SIG-M5 (cell line): ENCODE results near the gene CFLAR.
"Not testable (repeated sequence)": the region's sequence is repeated elsewhere in the genome, so short reads cannot be mapped to it uniquely, and the experiment has no call there.

Experiments used
- DNase-seq: peaks from one replicate; lab custom pipeline; 2025; lab: John Stamatoyannopoulos, UW

Gene CFLAR

DNA sequence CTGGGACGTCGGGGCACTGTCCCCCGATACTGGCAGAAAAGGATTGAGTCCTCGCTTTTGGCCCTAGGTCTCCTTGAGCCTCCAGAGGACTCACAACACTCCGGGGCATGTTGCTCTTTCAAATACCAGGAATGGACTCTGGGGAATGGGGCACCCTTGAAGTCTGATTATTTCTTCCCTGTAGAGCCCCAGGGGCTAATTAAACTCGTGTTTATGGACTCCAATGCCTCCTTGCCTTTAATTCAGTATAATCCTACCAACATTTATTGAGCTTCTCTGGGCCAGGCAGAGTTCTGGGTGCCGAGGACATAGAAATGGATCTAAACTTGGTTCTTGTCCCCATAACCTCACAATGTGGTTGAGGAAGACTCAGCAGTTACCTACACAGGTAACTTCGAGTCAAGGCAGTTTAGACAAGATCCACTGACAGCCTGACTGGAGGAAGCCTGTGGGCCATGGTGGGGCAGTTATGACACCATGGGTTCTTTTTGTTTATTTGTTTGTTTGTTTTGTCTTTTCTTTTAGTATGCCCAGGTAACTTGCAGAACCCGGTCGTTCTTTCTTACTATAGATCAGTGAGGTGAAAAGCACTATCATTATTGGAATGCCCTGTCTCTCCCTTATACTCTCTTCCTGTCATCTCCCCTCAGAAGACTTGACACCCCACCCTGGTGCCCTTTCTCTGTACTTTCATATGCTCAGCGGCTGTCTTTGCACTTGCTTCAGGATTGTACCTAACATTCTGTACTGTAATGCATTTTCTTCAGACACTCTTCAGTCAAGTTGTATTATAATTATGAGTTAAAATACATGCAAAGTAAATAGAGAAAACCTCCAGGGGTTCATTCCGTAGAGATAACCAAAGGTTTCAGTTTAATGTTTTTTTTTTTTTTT is 3.2 kb downstream of the CFLAR start:
- DNase-seq = no peak

GRCh38 chr2:201122276-201122675 is 6.3 kb downstream of the CFLAR start:
- DNase-seq = no peak

GRCh38 chr2:201126308-201127151 is 10.6 kb downstream of the CFLAR start:
- DNase-seq = no peak

- DNase-seq = no peak
These were observed 11.2 kb downstream of the CFLAR start for GRCh38 chr2:201127152-201127511.

GRCh38 chr2:201127570-201127969 is 11.6 kb downstream of the CFLAR start:
- DNase-seq = no peak

GRCh38 chr2:201128033-201128432 is 12.1 kb downstream of the CFLAR start:
- DNase-seq = no peak

DNA sequence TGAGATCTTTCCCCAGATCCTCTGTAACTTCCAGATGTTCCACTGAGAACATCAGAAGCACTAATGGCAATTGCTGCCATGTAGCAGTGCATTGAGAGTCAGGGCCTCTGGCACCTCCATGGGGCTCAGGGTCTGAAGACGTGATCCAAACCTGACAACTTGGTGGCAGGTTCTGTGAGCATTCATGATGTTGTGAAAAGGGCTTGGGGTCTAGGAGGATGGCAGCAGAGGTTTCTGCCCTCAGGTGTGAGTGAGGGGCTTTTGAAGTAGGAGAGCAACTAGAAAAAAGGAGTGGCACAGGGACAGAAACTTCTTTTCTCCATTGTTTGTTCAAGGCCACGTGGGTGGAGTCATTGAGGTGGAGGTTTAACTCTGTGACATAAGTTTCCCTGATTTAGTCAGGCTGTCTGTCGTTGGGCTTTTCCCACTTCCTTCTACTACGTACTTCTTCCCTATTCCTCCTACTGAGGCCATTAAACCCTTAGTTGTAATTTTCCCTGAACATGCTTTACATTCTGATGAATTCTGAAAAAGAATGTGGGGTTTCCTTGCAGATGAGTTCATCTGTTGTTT is 13.1 kb downstream of the CFLAR start:
- no peak for DNase-seq

- DNase-seq = no peak
These were observed 14.7 kb downstream of the CFLAR start for GRCh38 chr2:201130524-201131186.

GRCh38 chr2:201132518-201132917 is 16.6 kb downstream of the CFLAR start:
- peak; percentile 59 for DNase-seq

DNA sequence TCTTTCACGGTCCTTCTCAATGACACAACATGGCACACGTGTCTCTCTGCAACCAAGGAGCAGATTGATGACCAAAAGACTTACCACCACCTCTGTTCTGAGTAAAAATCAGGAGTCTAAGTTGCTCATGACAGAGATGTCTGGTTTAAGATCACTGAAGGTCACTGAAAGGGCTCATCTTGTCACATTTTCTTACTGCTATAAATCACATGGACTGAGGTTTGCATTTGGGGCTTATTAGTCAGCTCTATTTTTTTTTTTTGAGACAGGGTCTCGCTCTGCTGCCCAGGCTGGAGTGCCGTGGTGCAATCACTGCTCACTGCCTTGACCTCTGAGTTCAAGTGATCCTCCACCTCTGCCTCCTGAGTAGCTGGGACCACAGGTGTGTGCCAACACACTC is 19.4 kb downstream of the CFLAR start:
- no peak for DNase-seq

DNA sequence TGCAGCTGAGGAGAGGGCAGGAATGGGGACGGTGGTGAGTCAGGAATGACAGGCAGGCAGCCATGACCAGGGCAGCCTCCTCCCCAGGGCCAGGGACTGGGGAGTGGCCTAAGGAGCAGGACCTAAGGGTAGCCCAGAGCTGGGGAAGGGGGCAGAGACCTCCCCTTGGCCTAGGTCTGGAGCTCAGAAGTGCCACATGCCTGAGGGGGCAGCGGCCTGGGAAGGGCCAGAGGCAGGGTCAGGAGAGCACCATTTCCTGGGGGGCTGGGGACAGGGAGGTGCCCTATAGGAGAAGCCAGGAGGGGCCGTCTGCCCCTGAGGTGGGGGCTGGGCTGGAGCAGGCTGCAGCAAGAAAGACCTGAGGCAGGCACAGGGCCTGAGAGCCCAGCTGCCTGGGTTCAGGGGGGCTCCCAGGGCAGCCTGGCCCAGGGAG is 20.9 kb downstream of the CFLAR start:
- DNase-seq = no peak

GRCh38 chr2:201137505-201138400 is 21.8 kb downstream of the CFLAR start:
- DNase-seq = no peak

DNA sequence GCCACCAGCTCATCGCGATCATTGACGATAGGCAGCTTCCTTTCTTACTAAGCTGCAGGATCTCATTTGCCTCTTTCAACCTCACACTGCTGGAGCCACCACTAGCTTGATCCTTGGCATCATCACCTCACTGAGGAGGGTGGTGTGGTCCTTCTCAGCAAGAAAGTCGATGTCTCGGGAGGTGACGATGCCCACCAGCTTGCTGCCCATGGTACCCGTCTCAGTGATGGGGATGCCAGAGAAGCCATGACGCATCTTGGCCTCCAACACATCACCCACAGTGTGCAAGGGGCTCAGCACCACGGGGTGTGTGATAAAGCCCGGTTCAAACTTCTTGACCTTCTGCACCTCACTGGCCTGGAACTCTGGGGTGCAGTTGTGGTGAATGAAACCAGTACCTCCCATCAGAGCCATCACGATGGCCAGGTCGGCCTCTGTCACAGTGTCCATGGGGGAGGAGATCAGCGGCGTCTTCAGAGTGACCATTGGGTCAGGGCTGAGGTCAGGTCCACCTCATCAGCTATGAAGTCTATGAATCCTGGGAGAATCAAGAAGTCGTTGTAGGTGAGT is 22.5 kb downstream of the CFLAR start:
- DNase-seq = no peak

DNA sequence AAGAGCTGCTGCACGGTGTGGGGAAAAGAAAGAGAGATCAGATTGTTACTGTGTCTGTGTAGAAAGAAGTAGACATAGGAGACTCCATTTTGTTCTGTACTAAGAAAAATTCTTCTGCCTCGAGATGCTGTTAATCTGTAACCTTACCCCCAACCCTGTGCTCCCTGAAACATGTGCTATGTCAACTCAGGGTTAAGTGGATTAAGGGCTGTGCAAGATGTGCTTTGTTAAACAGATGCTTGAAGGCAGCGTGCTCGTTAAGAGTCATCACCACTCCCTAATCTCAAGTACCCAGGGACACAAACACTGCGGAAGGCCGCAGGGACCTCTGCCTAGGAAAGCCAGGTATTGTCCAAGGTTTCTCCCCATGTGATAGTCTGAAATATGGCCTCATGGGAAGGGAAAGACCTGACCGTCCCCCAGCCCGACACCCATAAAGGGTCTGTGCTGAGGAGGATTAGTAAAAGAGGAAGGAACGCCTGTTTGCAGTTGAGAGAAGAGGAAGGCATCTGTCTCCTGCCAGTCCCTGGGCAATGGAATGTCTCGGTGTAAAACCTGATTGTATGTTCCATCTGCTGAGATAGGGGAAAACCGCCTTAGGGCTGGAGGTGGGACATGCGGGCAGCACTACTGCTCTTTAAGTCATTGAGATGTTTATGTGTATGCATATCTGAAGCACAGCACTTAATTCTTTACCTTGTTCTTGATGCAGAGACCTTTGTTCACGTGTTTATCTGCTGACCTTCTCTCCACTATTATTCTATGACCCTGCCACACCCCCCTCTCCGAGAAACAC is 23.2 kb downstream of the CFLAR start:
- DNase-seq = not testable (repeated sequence)

- DNase-seq = no peak
These were observed 24.1 kb downstream of the CFLAR start for GRCh38 chr2:201139836-201140604.

DNA sequence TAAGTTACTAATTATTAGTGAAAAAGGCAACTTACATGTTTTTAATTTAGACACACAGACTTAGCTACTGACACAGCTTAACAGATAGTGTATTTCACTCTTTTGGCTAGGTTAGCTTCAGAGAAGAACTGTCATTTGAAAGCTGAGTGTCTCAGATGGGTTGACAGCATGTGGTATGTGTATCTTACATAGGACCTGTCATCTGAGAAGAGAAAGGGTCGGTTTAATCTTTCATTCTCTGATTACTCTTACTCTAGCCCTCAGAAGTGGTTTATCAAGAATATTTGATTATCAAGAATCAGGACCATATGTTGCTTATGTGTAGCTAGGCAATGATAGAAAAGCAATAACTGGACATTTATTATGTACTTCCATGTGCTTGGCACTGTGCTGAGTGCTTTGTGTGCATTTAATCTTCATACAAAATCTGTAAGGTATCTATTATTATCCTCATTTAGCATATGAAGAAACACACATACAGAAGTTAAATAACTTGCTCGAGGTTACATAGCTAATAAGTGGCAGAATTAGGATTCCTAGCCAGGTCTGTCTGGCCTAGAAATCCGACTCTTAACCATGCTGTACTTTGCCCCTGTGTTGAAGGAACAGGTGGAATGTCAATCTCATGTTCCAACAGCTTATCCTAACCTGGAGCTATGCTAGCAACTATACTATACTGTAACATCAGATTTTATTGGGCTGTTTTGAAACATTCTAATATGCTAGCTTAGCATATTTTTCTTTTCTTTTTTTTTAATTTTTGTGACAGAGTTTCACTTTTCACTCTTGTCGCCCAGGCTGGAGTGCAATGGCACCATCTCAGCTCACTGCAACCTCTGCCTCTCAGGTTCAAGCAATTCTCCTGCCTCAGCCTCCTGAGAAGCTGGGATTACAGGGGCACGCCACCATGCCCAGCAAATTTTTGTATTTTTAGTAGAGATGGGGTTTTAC is 28.4 kb downstream of the CFLAR start:
- DNase-seq = no peak

DNA sequence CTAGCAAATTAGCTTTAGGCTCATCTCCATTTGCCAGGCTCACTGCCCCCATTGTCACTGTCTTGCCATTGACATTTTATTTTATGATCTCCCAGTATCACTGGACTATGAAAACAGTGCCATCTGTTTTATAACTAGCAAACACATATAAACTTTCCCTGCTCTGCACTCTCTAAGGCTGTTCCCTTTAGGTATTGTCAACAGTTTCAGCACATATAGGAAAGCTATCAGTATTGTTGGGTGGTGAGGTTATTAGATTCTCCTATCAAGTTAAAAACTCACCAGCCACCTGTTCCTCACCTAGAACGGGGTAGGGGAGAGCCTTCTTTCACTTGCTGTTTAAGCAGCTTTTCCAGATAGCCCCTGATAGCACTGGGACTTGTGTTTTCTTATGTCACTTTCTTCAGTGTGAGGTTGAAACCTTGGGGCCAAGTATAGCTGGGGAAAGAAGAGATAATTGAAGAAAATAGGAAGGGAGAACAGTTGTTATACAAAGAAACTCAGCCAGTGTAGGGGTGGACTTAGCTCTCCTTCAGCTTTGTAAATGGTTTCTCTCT is 32.5 kb downstream of the CFLAR start:
- no peak for DNase-seq
